ENCODE data around the gene ELK3. TPM values are rescaled to one million over a fixed set of nuclear protein-coding genes. Genes with fewer than 3 reads are reported as not detected.
A peak's percentile ranks its signal among the peaks of the same experiment; 100 is the strongest.

Gene ELK3
- total RNA-seq, 1 donor from 2014 or later = 21.2 TPM

DNA sequence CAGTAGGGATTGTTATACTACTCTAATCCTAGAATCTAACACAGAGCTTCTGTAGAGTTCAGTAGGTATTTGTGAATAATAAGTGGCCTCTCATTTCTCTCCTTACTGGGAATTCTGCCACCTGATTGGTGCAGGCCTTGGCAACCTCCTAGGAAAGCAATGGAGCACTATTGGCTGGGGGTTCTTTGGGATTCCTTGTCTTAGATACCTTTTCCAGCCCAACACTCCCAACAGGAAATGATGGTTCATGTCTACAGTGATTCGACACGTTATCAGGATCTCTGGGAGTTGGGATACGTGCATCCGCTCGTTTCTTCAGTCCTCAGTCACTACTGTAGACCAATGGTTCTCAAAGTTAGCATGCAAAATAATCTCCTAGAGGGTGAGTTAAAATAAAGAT lies 67.4 kb downstream of the ELK3 start:
- no peak for DNase-seq (ENCODE audit: low spot score in 2 of 2)
- peak overlapping the region in 1 of 2 donors; percentile 35 for H3K27ac ChIP-seq
- H3K27me3 ChIP-seq = no peaks in the 10 kb centered on the region
- H3K4me3 ChIP-seq = no peak overlapping the region
- no peaks in the 10 kb centered on the region for H3K9me3 ChIP-seq
- TF ChIP-seq, protein P1, sequence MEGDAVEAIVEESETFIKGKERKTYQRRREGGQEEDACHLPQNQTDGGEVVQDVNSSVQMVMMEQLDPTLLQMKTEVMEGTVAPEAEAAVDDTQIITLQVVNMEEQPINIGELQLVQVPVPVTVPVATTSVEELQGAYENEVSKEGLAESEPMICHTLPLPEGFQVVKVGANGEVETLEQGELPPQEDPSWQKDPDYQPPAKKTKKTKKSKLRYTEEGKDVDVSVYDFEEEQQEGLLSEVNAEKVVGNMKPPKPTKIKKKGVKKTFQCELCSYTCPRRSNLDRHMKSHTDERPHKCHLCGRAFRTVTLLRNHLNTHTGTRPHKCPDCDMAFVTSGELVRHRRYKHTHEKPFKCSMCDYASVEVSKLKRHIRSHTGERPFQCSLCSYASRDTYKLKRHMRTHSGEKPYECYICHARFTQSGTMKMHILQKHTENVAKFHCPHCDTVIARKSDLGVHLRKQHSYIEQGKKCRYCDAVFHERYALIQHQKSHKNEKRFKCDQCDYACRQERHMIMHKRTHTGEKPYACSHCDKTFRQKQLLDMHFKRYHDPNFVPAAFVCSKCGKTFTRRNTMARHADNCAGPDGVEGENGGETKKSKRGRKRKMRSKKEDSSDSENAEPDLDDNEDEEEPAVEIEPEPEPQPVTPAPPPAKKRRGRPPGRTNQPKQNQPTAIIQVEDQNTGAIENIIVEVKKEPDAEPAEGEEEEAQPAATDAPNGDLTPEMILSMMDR (IDR thresholded peaks at IDR 0.05) = no peak
- peaks cover 0 to 14% of the 10 kb centered on the region in 2 donors for H3K4me1 ChIP-seq
- peaks cover 0 to 6% of the 10 kb centered on the region in 2 donors for H3K36me3 ChIP-seq
- intact Hi-C loops (cut with DNase I) = no loop called here

DNA sequence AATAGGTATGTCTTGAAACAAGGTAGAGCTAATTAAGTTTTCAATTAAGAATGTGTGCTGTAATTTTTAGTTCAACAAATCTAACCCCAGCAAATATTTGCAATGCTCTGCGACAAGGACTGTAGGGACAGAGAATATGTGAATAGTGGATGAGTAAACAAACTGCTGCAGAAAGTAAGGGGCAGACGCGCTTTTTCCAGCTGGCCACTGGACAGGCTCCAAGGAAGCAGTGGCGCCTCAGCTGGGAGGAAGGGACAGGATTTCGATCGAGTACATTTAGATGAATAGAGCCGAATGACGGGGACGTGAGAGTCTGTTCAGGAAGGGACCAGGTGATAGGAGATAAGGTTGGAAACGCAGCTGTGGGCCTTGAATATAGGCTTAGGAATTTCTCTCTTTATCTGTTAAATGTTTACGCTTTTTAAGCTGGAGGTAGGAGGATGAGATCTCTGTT lies 69.3 kb downstream of the ELK3 start:
- no peaks in the 10 kb centered on the region for H3K9me3 ChIP-seq
- no peak overlapping the region for H3K27ac ChIP-seq
- DNase-seq (ENCODE audit: low spot score in 2 of 2) = no peak
- TF ChIP-seq, protein P1 (IDR thresholded peaks at IDR 0.05) = no peak
- H3K4me1 ChIP-seq = peaks cover 0 to 4% of the 10 kb centered on the region in 2 donors
- intact Hi-C loops (cut with DNase I) = no loop called here
- no peak overlapping the region for H3K4me3 ChIP-seq
- peaks cover 0 to 6% of the 10 kb centered on the region in 2 donors for H3K36me3 ChIP-seq
- no peaks in the 10 kb centered on the region for H3K27me3 ChIP-seq

DNA sequence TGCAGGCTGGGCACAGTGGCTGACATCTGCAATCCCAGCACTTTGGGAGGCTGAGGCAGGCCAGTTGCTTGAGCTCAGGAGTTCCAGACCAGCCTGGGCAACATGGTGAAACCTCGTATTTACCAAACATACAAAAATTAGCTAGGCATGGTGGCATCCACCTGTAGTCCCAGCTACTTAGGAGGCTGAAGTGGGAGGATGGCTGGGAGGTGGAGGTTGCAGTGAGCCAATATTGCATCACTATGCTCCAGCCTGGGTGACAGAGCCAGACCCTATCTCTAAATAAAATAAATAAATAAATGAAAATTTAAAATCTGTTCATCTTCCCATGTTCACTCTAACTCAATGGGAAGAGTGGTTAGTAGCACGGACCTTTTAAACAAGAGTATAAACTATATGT lies 71.2 kb downstream of the ELK3 start:
- TF ChIP-seq, protein P1 (IDR thresholded peaks at IDR 0.05) = no peak
- no peak overlapping the region for H3K4me3 ChIP-seq
- no peak for DNase-seq (ENCODE audit: low spot score in 2 of 2)
- H3K9me3 ChIP-seq = no peaks in the 10 kb centered on the region
- H3K27ac ChIP-seq = no peak overlapping the region
- intact Hi-C loops (cut with DNase I) = no loop called here
- H3K27me3 ChIP-seq = no peaks in the 10 kb centered on the region
- H3K4me1 ChIP-seq = no peaks in the 10 kb centered on the region
- H3K36me3 ChIP-seq = peaks cover 0 to 9% of the 10 kb centered on the region in 2 donors

DNA sequence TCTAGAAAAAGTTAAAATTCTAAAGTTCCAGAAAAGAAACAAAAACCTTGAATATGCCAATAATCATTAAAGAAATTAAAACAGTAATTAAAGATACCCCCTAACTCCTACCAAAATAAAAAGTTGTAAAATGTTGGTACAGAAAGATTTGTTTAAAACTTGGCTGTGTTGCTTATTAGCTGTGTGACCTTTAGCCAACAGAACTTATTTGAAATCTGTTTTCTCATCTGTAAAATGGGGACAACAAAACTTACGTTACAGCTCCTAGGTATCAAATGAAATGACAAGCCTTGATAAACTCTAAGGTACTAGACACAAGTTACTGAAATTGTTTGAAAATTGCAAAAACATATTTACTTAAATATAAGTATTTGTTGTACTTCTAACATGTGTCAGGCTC lies 71.7 kb downstream of the ELK3 start:
- Histone ChIP-seq H3K27me3 (no peaks in the 10 kb centered on the region), H3K36me3 (peaks cover 0 to 14% of the 10 kb centered on the region in 2 donors), H3K4me3 (no peak overlapping the region), H3K4me1 (no peaks in the 10 kb centered on the region), H3K9me3 (no peaks in the 10 kb centered on the region), H3K27ac (no peak overlapping the region)
- intact Hi-C loops (cut with DNase I) = no loop called here
- DNase-seq (ENCODE audit: low spot score in 2 of 2) = no peak
- TF ChIP-seq, protein P1 (IDR thresholded peaks at IDR 0.05) = no peak

DNA sequence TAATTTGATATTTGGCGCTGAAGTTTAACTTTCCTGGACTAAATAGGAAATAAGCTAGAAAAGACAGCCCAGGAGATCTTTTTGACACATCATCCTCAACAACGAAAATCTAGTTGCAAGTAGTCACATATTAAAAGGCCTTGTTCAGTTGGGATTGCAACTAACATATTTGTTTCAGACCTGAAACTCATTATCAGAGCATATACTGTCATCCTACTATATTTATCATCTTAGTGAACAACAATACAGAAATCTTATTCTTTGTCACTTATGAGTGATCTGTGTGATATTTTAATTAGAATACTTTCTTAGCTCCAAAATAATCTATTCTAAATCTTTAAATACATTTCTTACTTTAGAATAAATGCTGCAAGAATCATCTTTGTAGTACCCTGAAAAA lies 72.1 kb downstream of the ELK3 start:
- TF ChIP-seq, protein P1 (IDR thresholded peaks at IDR 0.05) = no peak
- Histone ChIP-seq H3K27me3 (no peaks in the 10 kb centered on the region), H3K4me3 (no peak overlapping the region), H3K36me3 (peaks cover 0 to 17% of the 10 kb centered on the region in 2 donors), H3K9me3 (no peaks in the 10 kb centered on the region), H3K4me1 (no peaks in the 10 kb centered on the region), H3K27ac (no peak overlapping the region)
- intact Hi-C loops (cut with DNase I) = no loop called here
- no peak for DNase-seq (ENCODE audit: low spot score in 2 of 2)

Measured in ascending aorta (tissue), 2 donors.